OCI-LY7 (cell line): ENCODE measurements around the gene DDC.

Experiments
- EZH2phosphoT487 ChIP-seq: fragments of 200-600 bp; sonication (generic); IDR thresholded peaks from 2 replicates; pipeline ENCODE4 v1.6.1; 2018; ENCODE audit warnings: low read depth, borderline replicate concordance, mild to moderate bottlenecking, mixed run types, antibody characterized with exemption, low read length, moderate library complexity, mixed read lengths
- TF ChIP-seq, protein P1 (sequence below): fragments of 200-600 bp; sonication (generic); conservative IDR thresholded peaks from 2 replicates; pipeline ENCODE4 v1.5.1; 2014; ENCODE audit warnings: mild to moderate bottlenecking, antibody characterized with exemption, low read length, moderate library complexity, mixed read lengths

DNA sequence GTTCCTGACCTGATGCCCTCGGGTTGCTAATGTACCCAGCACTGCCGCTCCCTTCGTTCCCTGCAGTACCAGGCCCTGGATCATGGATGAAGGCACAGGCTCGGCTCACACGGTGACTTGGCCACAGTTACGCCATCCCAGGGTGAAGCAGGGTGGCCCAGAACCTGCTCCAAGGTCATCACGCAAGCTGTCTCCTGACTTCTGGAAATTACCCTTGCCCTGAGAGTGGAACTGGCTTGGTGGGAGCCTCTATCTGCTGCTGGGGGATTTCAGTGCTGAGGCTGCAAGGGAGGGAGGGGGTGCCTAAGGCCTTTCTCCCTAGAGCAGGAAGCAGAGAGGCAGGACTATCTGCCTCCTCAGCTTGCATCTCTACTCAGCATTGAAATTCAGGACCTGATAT is 151.6 kb downstream of the DDC start:
- TF ChIP-seq, protein P1, sequence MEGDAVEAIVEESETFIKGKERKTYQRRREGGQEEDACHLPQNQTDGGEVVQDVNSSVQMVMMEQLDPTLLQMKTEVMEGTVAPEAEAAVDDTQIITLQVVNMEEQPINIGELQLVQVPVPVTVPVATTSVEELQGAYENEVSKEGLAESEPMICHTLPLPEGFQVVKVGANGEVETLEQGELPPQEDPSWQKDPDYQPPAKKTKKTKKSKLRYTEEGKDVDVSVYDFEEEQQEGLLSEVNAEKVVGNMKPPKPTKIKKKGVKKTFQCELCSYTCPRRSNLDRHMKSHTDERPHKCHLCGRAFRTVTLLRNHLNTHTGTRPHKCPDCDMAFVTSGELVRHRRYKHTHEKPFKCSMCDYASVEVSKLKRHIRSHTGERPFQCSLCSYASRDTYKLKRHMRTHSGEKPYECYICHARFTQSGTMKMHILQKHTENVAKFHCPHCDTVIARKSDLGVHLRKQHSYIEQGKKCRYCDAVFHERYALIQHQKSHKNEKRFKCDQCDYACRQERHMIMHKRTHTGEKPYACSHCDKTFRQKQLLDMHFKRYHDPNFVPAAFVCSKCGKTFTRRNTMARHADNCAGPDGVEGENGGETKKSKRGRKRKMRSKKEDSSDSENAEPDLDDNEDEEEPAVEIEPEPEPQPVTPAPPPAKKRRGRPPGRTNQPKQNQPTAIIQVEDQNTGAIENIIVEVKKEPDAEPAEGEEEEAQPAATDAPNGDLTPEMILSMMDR: no peak
- no peak for TF ChIP-seq EZH2phosphoT487
